Stimulated activated naive CD8-positive, alpha-beta T cell treated with anti-CD3 and anti-CD28 coated beads, Interleukin-15, amount 100 ng/mL, for 72 hours (primary cell): ENCODE results near the gene FKBP1A.
A peak's percentile ranks its signal among the peaks of the same experiment; 100 is the strongest.

ENCODE experiments used
- ATAC-seq: fragments of 150-1000 bp; cut with Tn5 transposase; 2 replicates; pipeline ENCODE4 v1.10.0; 2021; ENCODE audit warnings: mild to moderate bottlenecking, moderate library complexity
- DNase-seq, 2 donors: peaks; one replicate each; pipeline ENCODE4 v3.0.0; 2021 to 2022
- H3K27ac Mint-ChIP-seq, 2 donors: one replicate each; pipeline ENCODE4 v1.8.0; 2022; ENCODE audit warnings: mild to moderate bottlenecking in 2 of 2, mixed read lengths in 2 of 2, moderate library complexity in 2 of 2
- H3K27me3 Mint-ChIP-seq: one replicate; pipeline ENCODE4 v1.8.0; 2022; ENCODE audit warnings: mixed read lengths
- H3K4me1 Mint-ChIP-seq: one replicate; pipeline ENCODE4 v1.8.0; 2022; ENCODE audit warnings: mild to moderate bottlenecking, mixed read lengths
- H3K4me3 Mint-ChIP-seq, 2 donors: one replicate each; pipeline ENCODE4 v1.8.0; 2022; ENCODE audit warnings: mild to moderate bottlenecking in 2 of 2, mixed read lengths in 2 of 2, moderate library complexity in 1 of 2
- H3K9me3 Mint-ChIP-seq, 2 donors: one replicate each; pipeline ENCODE4 v1.8.0; 2022; ENCODE audit warnings: mixed read lengths in 2 of 2

Gene FKBP1A

DNA sequence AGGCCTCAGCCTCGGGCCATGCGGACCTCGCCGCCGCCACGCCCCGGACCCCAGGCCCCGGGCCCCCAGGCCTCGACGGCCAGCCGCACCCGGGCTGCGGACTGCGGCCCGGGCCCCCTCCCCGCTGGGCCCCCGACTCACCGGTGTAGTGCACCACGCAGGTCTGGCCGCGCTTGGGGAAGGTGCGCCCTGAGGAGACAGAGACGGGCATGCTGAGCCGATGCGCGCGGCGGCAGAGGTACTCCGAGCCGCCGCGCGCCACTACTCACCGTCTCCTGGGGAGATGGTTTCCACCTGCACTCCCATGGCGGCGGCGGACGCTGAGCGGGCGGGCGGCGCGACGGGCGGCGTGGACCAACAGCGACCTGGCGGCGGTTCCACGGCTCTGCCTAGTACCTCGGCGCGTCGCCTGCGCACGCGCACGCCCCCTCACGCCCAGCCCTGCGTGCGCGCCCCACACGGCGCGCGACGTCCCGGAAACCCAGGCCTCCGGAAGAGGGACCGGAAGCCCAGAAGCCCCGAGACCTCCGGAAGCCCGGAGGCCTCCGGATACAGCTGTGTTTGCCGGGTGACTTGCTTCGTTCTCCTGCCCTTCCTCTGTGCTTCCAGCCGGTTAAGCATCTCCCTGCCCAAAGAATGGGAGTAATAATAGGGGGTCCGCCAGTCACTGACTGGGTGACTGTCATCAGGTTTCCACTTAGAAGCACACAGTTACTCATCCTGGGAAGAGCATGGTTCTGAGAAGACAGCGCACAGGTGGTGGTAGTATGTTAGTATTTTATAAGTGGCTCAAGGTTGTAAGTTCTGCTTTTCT lies at the start of gene FKBP1A:
FKBP1A (minus strand) TSS at position 362 of the 814 bp plus-strand sequence; CDS start at position 306, 56 bp downstream.
- H3K4me3 Mint-ChIP-seq: peak within 1 kb of the TSS; percentile 80 to 93
- H3K9me3 Mint-ChIP-seq: peaks cover 0 to 10% of the 10 kb centered on the region in 2 donors
- ATAC-seq (peak; percentile 93), DNase-seq (peak; percentile 89 to 91)
- no peaks in the 10 kb centered on the region for H3K27me3 Mint-ChIP-seq
- peaks cover 63% of the 10 kb centered on the region for H3K4me1 Mint-ChIP-seq
- H3K27ac Mint-ChIP-seq: peak within 1 kb of the TSS; percentile 91 to 99

DNA sequence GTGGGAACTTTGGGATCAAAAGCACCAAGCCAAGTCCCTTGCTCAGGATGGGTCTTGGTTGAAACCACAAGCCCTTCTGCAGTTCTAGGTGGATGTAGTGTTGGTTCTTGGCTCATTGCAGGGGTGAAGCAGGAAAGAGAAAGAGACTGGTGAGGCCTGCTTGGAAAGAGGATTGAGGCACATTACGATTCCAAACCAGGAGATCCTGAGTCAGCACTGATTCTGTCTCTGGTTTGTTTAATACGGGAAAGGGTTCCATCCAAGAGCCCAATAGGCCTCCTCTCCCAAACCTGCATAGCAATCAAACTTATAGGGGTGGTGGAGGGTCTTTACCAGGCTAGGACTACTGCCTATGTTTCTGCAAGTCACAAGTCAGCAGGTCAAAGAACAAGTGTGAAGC lies 49.5 kb upstream of the FKBP1A start:
- no peak for DNase-seq
- Mint-ChIP-seq H3K9me3 (no peaks in the 10 kb centered on the region), H3K4me3 (no peak overlapping the region), H3K4me1 (peaks cover 17% of the 10 kb centered on the region), H3K27ac (no peak overlapping the region), H3K27me3 (no peaks in the 10 kb centered on the region)
- ATAC-seq: no peak

DNA sequence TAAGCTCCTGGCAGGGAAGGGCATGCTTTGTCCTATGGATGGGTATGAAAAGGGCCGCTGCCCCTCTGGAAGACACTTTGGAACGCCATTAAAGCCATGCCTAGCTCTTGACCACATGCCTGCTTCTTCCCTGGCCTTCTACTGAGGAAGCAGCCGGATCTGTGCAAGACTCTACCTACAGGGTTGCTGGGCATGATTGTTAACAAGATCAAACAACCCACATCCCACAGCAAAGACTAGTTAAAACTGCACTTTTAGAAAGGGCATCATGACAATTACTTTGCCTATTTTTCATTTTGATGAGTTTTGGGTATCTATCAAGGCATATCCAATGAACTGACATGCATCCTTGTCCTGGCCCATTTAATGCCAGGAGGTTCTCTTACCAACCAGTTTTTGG lies 48.3 kb upstream of the FKBP1A start:
- Mint-ChIP-seq H3K9me3 (no peaks in the 10 kb centered on the region), H3K4me3 (no peak overlapping the region), H3K27me3 (no peaks in the 10 kb centered on the region), H3K4me1 (peaks cover 17% of the 10 kb centered on the region), H3K27ac (no peak overlapping the region)
- ATAC-seq (no peak), DNase-seq (no peak)

DNA sequence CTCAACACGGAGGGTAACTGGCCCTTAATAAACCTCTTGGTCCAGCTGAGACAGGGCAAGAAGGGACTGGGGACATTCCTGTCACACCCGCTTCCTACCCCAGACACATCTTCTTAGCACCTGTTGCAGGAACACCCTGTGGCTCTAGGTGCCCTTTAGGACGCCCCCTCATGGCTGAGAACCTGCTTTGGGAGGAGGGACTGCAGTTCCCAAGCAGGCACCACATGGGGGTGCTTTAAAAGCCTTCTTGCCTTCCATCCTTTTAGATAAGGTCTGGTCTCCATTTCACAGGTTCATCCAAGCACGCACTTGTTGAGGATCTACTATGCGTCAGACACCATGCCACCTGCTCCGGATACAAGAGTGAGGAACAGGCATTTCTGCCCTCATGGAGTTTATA lies 47.2 kb upstream of the FKBP1A start:
- no peaks in the 10 kb centered on the region for H3K27me3 Mint-ChIP-seq
- no peak overlapping the region for H3K4me3 Mint-ChIP-seq
- peaks cover 27% of the 10 kb centered on the region for H3K4me1 Mint-ChIP-seq
- H3K9me3 Mint-ChIP-seq: no peaks in the 10 kb centered on the region
- no peak for DNase-seq
- ATAC-seq: no peak
- H3K27ac Mint-ChIP-seq: no peak overlapping the region

DNA sequence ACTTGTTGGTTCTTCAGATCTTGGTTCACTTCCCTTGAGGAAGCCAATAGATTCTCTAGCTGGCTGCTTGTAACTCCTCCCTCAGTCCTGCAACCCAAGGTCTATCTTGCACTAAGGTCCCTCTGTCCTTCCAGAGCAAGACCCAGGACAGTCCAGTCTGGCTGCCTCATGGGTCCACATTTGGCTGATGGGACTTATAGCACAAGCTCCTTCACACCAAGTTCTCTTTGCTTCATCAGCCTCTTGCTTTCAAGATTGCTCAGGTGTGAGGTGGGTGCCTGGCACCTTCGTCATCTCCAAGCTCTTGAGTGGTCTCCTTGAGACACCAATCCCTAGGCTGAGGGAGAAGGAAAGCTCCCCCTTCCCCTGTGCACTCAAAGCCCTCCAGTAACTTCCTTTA lies 45.5 kb upstream of the FKBP1A start:
- Mint-ChIP-seq H3K4me3 (no peak overlapping the region), H3K27me3 (no peaks in the 10 kb centered on the region), H3K4me1 (peaks cover 36% of the 10 kb centered on the region), H3K9me3 (no peaks in the 10 kb centered on the region), H3K27ac (no peak overlapping the region)
- DNase-seq: no peak
- ATAC-seq: no peak

DNA sequence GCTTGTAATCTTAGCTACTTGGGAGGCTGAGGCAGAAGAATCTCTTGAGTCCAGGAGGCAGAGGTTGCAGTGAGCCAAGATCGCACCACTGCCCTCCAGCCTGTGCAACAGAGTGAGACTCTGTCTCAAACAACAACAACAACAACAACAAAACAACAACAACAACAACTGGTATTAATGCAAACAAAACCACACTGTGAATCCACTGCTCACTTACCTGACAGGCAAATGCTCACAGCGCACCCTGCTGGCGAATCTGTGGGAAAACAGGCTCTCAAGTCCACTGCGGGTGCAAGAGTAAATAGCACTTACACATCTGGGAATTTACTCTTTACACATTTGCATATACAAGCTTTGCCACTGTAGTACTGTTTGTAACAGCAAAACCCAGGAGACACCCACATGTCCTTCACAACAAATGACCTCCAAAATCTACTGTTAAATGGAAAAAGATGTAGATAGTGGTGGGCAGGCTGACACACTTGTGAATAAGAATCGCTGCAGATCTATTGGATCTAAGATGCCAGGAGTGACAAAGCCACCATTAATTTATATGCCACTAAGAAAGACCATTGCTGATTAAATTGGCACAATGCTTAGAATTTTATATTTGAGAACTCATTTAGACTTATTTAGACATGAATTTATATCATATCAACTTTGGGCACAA lies 44.5 kb upstream of the FKBP1A start:
- Mint-ChIP-seq H3K4me3 (no peak overlapping the region), H3K9me3 (no peaks in the 10 kb centered on the region), H3K4me1 (peaks cover 42% of the 10 kb centered on the region), H3K27me3 (no peaks in the 10 kb centered on the region), H3K27ac (peak overlapping the region in 1 of 2 donors; percentile 27)
- ATAC-seq (no peak), DNase-seq (peak; percentile 54 to 72)

DNA sequence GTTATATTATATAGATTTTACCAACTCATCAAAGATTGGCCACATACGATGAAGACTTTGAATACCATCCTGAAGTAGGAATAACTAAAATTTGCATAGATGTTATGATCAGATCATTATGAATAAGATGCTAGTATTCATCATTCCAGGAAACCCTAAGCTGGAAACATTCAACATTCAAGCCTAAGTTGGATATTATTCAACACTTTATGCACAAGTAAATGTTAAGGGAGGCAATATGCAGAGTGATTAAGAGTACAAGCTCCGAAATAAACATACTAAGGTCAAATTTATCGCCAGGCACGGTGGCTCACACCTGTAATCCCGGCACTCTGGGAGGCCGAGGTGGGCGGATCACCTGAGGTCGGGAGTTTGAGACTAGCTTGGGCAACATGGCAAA lies 43.4 kb upstream of the FKBP1A start:
- Mint-ChIP-seq H3K4me3 (no peak overlapping the region), H3K27ac (no peak overlapping the region), H3K27me3 (peaks cover 11% of the 10 kb centered on the region), H3K4me1 (peaks cover 41% of the 10 kb centered on the region), H3K9me3 (no peaks in the 10 kb centered on the region)
- DNase-seq (no peak), ATAC-seq (no peak)

DNA sequence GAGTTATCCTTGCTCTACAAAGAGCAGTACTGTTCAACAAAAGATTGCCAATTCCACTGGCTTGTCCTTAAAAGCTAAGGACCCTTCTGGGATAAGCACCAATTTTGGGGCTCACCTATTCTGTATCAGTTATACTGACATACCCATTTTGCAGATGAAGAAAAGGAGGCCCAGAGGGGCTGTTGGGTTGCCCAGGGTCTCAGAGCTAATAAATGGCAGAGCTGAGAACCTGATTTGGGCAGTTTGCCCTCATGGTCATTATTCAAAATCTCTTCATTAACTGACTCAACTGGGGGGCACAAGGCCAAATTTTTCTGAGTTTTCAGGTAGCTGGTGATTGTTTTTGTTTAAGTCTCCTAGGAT lies 42.5 kb upstream of the FKBP1A start:
- no peak overlapping the region for H3K27ac Mint-ChIP-seq
- ATAC-seq: no peak
- peak overlapping the region; percentile 4 to 6 for H3K4me3 Mint-ChIP-seq
- DNase-seq: no peak
- H3K4me1 Mint-ChIP-seq: peaks cover 36% of the 10 kb centered on the region
- peaks cover 12% of the 10 kb centered on the region for H3K27me3 Mint-ChIP-seq
- no peaks in the 10 kb centered on the region for H3K9me3 Mint-ChIP-seq

DNA sequence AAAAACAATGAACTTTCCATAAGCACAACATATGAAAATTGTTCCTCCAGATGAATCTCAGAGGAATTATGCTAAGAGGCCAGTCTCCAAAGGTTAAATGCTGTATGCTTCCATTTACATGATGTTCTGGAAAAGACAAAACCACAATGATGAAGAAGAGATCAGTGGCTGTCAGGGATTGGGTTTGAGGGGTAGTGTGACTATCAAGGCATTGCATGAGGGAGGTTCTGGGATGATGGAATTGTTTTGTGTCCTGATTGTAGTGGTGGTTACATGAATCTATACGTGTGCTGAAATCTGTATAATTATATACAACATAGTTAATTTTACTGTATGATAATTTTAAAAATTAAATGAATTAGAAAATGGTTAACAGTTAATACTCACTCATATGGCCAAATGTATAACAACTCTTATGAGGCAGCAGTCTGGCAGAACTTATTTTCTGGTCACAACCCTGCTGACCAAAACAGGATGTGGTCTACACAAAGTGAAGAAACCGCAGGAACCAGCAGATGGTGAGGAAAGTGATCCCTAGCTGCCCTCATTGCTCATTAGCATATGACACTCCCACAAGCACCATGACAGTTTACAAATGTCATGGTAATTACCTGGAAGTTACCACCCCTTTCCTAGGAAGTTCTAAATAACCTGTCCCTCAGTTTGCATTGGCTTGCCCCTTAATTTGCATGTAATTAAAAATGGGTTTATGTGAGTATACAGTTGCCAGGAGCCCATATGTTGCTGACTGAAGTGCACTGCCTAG lies 41.9 kb upstream of the FKBP1A start:
- H3K27ac Mint-ChIP-seq: peak overlapping the region in 1 of 2 donors; percentile 50
- peaks cover 36% of the 10 kb centered on the region for H3K4me1 Mint-ChIP-seq
- peak; percentile 71 to 85 for DNase-seq
- H3K9me3 Mint-ChIP-seq: no peaks in the 10 kb centered on the region
- peak; percentile 97 for ATAC-seq
- H3K27me3 Mint-ChIP-seq: peaks cover 12% of the 10 kb centered on the region
- peak overlapping the region; percentile 4 to 6 for H3K4me3 Mint-ChIP-seq

DNA sequence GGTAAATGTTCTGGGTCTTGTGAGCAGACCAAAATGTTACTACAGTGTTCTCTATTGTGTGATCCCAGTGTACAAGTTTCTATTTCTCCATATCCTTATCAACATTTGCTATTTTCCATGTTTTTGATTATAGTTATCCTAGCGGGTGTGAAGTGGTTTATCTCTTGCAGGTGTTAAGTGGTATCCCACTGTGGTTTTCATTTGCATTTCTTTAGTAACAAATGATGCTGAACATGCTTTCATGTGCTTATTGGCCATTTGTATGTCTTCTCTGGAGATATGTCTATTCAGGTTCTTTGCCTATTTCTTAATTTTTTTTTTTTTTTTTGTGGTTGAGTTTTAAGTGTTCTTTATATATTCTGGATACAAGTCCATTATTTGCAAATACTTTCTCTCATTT lies 38.3 kb upstream of the FKBP1A start:
- Mint-ChIP-seq H3K4me3 (no peak overlapping the region), H3K27me3 (peaks cover 12% of the 10 kb centered on the region), H3K9me3 (no peaks in the 10 kb centered on the region), H3K27ac (no peak overlapping the region), H3K4me1 (peaks cover 48% of the 10 kb centered on the region)
- DNase-seq (no peak), ATAC-seq (no peak)

DNA sequence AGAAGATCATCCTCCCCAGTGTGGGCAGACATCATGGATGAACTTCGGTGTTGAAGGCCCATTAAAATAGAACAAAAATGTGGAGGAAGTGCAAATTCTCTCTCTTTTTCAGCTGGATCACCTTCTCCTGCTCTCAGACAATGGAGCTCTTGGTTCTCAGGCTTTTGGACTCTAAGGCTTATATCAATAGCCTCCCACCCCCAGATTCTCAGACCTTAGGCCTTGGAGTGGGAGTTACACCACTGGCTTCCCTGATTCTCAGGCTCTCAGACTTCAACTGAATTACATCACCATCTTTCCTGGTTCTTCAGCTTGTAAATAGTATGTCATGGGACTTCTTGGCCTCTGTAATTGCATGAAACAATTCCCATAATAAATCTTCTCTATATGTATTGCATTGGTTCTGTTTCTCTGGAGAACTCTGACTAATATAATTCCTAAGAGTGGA lies 37.2 kb upstream of the FKBP1A start:
- H3K4me1 Mint-ChIP-seq: peaks cover 39% of the 10 kb centered on the region
- peaks cover 12% of the 10 kb centered on the region for H3K27me3 Mint-ChIP-seq
- no peak overlapping the region for H3K27ac Mint-ChIP-seq
- ATAC-seq (no peak), DNase-seq (no peak)
- no peaks in the 10 kb centered on the region for H3K9me3 Mint-ChIP-seq
- no peak overlapping the region for H3K4me3 Mint-ChIP-seq

DNA sequence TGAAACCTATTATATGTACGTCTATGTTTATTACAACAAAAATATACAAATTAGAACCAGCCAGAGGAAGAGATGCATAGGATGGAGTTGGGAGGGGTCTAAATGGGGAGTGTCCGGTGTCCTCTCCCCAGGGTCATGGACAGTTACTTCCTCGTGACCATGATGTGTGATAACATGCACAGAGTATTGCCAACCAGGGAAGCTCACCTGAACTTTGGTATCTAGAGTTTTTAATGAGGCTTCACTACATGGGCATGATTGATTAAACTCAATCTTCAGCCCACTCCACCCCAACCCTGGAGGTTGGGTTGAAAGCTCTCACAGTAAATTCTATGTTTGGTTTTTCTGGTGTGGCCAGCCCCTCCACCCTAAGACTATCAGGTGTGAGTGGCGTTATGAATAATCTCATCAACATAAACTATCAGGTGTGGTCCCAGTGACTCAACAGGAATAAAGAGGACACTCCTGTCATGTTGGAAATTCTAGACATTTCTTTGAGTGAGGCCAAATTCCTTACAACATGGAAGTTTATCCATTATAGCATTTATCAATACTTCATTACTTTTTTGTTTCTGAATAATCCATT lies 36.4 kb upstream of the FKBP1A start:
- Mint-ChIP-seq H3K9me3 (no peaks in the 10 kb centered on the region), H3K4me3 (no peak overlapping the region), H3K27me3 (peaks cover 12% of the 10 kb centered on the region), H3K4me1 (peaks cover 31% of the 10 kb centered on the region), H3K27ac (no peak overlapping the region)
- DNase-seq (no peak), ATAC-seq (no peak)

DNA sequence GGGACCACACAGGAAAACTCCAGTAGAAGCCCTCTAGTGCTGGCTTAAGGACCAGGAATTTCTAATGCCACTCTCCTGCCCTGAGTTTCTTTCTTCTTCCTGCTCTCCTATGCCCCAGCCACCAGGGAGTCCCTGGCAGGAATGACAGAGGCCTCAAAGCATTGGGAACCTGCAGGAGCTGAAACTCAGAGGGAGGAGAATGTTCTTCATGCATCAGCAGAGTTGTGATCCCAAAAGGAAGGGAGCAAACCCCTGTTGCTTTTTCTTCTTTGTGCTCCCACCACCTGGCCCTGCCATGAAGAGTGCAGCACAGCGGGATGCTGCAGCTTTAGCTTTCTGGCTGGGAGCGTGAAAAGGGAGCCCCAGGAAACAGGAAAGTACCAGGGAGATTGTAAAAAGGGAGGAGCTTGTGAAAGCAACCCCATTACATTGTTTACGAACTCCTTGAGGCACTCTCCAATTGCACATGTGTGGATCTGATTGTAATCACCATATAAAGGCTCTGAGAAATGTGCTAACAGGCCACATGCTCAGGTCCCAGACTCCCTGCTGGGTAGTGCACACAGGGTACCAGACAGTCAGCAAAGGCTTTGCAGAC lies 34.7 kb upstream of the FKBP1A start:
- Mint-ChIP-seq H3K9me3 (no peaks in the 10 kb centered on the region), H3K27ac (no peak overlapping the region), H3K27me3 (peaks cover 12% of the 10 kb centered on the region), H3K4me3 (no peak overlapping the region), H3K4me1 (peaks cover 26% of the 10 kb centered on the region)
- ATAC-seq: no peak
- DNase-seq: no peak

DNA sequence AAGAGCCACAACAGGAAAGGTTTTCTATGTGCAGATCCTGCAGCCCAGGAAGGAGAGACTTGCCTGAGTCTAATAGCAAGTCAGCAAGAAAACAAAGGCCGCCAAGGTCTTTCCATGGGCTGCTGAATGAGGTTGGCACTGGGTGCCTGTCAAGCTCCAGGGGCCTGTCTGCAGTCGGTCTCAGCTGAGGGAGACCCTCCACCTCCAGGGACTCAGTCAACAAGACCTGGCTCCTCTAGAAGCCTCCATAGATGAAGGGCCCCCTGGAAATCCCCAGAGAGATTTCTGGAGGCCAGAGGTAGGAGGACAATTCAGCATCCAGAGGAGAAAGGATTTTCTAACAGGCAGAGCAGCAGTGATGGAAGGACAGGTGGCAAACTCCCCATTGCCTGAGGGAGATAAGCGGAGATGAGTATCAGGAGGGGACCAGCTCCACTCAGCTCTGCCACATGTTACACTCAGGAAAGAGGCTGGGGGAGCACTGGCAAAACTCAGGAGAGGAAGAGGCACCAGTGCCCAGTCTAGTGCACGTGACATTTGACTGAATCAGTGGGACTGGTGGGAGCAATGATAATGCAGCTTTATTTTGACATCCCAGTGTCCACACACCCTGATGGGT lies 33.5 kb upstream of the FKBP1A start:
- no peak for DNase-seq
- no peak for ATAC-seq
- no peak overlapping the region for H3K4me3 Mint-ChIP-seq
- H3K27me3 Mint-ChIP-seq: peaks cover 2% of the 10 kb centered on the region
- H3K9me3 Mint-ChIP-seq: no peaks in the 10 kb centered on the region
- peaks cover 17% of the 10 kb centered on the region for H3K4me1 Mint-ChIP-seq
- no peak overlapping the region for H3K27ac Mint-ChIP-seq

DNA sequence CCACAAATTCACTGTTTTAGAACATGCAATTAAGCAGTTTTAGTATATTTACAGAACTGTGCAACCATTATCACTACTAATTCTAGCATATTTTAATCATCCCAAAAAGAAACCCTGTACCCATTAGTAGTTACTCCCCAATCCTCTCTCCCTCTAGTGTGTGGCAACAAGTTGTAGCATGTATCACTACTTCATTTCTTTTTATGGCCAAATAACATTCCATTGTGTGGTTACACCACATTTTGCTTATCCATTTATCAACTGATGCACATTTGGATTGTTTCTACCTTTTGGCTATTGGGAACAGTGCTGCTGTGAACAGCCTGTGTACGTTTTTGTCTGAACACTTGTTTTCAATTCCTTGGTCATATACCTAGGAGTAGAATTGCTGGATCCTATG lies 31.5 kb upstream of the FKBP1A start:
- Mint-ChIP-seq H3K9me3 (peaks cover 5 to 12% of the 10 kb centered on the region in 2 donors), H3K4me1 (peaks cover 13% of the 10 kb centered on the region), H3K27ac (no peak overlapping the region), H3K4me3 (no peak overlapping the region), H3K27me3 (no peaks in the 10 kb centered on the region)
- DNase-seq (no peak), ATAC-seq (no peak)
